ENCODE results near the gene USP25.

DNA sequence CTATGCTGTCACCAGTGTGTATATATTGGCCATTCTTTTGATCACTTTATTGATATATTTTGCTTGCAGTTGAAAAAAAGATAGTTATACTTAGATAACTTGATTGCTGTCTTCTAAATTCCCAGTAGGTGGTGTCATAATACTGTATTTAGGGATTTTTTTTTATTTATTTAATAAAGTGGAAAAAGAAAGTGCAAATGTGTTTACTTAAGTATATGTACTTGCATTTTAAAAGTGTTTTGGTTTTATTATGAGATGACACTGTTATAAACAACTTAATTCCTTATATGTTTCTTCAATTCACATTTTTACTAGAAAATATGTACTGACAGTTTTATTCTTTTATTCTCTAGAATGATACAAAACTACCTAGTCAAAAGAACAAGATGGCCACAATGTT lies 164.8 kb downstream of the USP25 start:
- TF ChIP-seq REST (IDR thresholded peaks at IDR 0.05; ENCODE audit: unreplicated experiment) (no peak), CTCF (conservative IDR thresholded peaks at IDR 0.05; ENCODE audit: low read depth in 2 of 2) (peak in 1 of 2 experiments; percentile 62; a peak in 3 of 4 replicates)

All from GM23338 (cell line).